Left ventricle myocardium inferior (tissue), 1 donor: ENCODE results near the gene RPS6KB2. TPM values are rescaled to one million over a fixed set of nuclear protein-coding genes. Genes with fewer than 3 reads are reported as not detected.
A peak's percentile ranks its signal among the peaks of the same experiment; 100 is the strongest.

Experiments used
- DNase-seq: peaks from one replicate; pipeline ENCODE4 v3.0.0-alpha.2; 2020
- H3K27ac ChIP-seq: fragments of 200-600 bp; replicated peaks from 2 replicates; pipeline ENCODE4 v1.8.0; 2021
- H3K27me3 ChIP-seq: fragments of 200-600 bp; 2 replicates; pipeline ENCODE4 v1.8.0; 2021; ENCODE audit warnings: low read depth
- H3K36me3 ChIP-seq: fragments of 200-600 bp; 2 replicates; pipeline ENCODE4 v1.8.0; 2021
- H3K4me1 ChIP-seq: fragments of 200-600 bp; 2 replicates; pipeline ENCODE4 v1.8.0; 2021
- H3K4me3 ChIP-seq: fragments of 200-600 bp; 2 replicates; pipeline ENCODE4 v1.8.0; 2021; ENCODE audit warnings: mild to moderate bottlenecking, moderate library complexity
- H3K9me3 ChIP-seq: fragments of 200-600 bp; replicated peaks from 2 replicates; pipeline ENCODE4 v1.8.0; 2021
- CTCF ChIP-seq: fragments of 200-600 bp; IDR thresholded peaks from 2 replicates; pipeline ENCODE4 v1.8.0; 2021; ENCODE audit warnings: antibody characterized with exemption, mild to moderate bottlenecking, borderline replicate concordance
- intact Hi-C: fragments of 100-400 bp; cut with micrococcal nuclease; formaldehyde crosslinking; loops from one replicate; pipeline ENCODE4 v1.11.0; 2022
- total RNA-seq: library from RNA; stranded (reverse); fragmentation: NEBNext Ultra II Directional; extraction: Animal tissue kit (Norgen Biotek cat#: 25700); gene quantifications from one replicate; pipeline ENCODE4 v1.2.1, GENCODE V29; 2021
- donor health status: DM: no; HTN: yes; CAD: no; lungs with severe emphysema.

The RPS6KB2 gene
- total RNA-seq, 1 donor from 2014 or later: 21.3 TPM

GRCh38 chr11:67413266-67413849 is 14.9 kb upstream of the RPS6KB2 start:
- intact Hi-C loops: no loop called here
- TF ChIP-seq CTCF: no peak
- no peak for DNase-seq
- no peaks in the 10 kb centered on the region for H3K9me3 ChIP-seq
- H3K27ac ChIP-seq: no peak overlapping the region
- H3K36me3 ChIP-seq: no peaks in the 10 kb centered on the region
- H3K4me1 ChIP-seq: peaks cover 36% of the 10 kb centered on the region
- H3K4me3 ChIP-seq: no peak overlapping the region
- H3K27me3 ChIP-seq: peaks cover 70% of the 10 kb centered on the region

GRCh38 chr11:67415501-67416304 is 12.6 kb upstream of the RPS6KB2 start, which contains the start of gene CARNS1:
TSS of gene CARNS1 (plus strand) at chr11:67415678. CDS start at chr11:67416200, 522 bp downstream.
- H3K4me1 ChIP-seq: peaks cover 58% of the 10 kb centered on the region
- no peaks in the 10 kb centered on the region for H3K36me3 ChIP-seq
- H3K9me3 ChIP-seq: no peaks in the 10 kb centered on the region
- TF ChIP-seq CTCF: no peak
- intact Hi-C loops: no loop called here
- peak within 1 kb of the TSS; percentile 60 for H3K4me3 ChIP-seq
- peaks cover 50% of the 10 kb centered on the region for H3K27me3 ChIP-seq
- DNase-seq: no peak
- H3K27ac ChIP-seq: peak within 1 kb of the TSS; percentile 92

- H3K4me3 ChIP-seq: peak overlapping the region; percentile 60
- H3K4me1 ChIP-seq: peaks cover 61% of the 10 kb centered on the region
Measured at GRCh38 chr11:67416416-67417335, 11.6 kb upstream of the RPS6KB2 start.

GRCh38 chr11:67417425-67417824 is 10.9 kb upstream of the RPS6KB2 start:
- peaks cover 61% of the 10 kb centered on the region for H3K4me1 ChIP-seq
- intact Hi-C loops: no loop called here
- no peaks in the 10 kb centered on the region for H3K9me3 ChIP-seq
- TF ChIP-seq CTCF: no peak
- H3K4me3 ChIP-seq: no peak overlapping the region
- H3K27me3 ChIP-seq: peaks cover 32% of the 10 kb centered on the region
- peak overlapping the region; percentile 92 for H3K27ac ChIP-seq
- no peaks in the 10 kb centered on the region for H3K36me3 ChIP-seq
- DNase-seq: no peak

More at GRCh38 chr11:67416416-67417335, 11.6 kb upstream of the RPS6KB2 start:
- Histone ChIP-seq H3K27me3 (peaks cover 40% of the 10 kb centered on the region), H3K27ac (peak overlapping the region; percentile 92), H3K9me3 (no peaks in the 10 kb centered on the region), H3K36me3 (no peaks in the 10 kb centered on the region)
- intact Hi-C loops: no loop called here
- no peak for TF ChIP-seq CTCF
- DNase-seq: no peak
